Measurements from ENCODE around the gene KIF7.

The KIF7 gene

DNA sequence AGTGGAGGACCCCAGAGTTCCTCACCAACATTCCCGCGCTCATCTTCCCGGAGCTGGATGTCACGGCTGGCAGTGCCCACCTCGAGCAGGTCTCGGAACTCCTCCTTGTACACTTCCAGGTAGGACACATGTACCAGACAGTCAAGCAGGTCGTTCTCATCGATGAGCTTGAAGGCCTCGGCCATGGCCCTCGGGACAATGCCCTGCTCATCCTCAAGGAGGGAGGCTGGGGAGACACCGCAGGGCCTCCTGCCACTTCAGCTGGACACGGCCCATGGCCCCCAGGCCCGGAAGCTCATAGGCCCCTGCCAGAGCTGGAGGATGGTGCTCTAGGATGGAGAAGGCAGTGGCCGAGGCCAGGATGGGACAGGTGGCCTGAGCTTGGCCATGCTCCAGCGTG is 5.6 kb downstream of the KIF7 start:
- no peak for DNase-seq (ENCODE audit: low spot score in 2 of 2)
- in situ Hi-C loops (cut with MboI; ENCODE audit: low sequenced_read_pairs), result no loop called here
- H3K36me3 ChIP-seq (replicated peaks), result peaks cover 22% of the 10 kb centered on the region
- no peaks in the 10 kb centered on the region for H3K9me3 ChIP-seq
- no peaks in the 10 kb centered on the region for H3K4me1 ChIP-seq
- H3K27me3 ChIP-seq (ENCODE audit: low read depth), result no peaks in the 10 kb centered on the region
- H3K4me3 ChIP-seq, result no peak overlapping the region

DNA sequence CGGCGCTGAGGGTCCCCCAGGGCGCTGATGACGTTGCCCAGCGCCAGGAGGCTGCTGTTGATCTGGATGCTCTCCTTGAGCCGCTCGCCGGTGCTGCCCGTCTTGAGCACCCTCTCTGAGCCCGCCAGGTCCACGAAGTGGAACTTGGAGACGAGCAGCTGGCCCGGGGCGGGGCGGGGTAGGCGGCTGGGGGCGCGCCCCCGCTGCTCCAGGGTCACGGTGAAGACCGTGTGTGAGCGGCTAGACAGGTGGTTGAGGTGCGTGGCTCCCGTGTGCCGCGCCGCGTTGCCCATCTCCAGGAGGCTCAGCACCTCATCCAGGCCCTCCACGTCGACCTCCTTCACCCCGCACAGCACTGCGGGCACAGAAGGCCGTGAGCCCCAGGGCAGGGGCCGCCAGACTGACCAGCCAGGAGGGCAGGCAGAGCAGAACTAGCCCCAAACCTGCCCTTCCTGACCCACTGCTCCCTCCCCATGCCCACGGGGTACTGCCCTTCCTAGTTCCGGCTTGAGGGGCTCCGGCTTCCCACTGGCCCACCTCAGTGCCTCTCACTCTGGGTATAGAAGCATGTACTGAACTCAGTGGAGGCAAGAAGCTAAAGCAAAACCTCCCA is 6.1 kb downstream of the KIF7 start:
- Histone ChIP-seq H3K4me1 (no peaks in the 10 kb centered on the region), H3K36me3 (replicated peaks) (peaks cover 23% of the 10 kb centered on the region), H3K9me3 (no peaks in the 10 kb centered on the region), H3K4me3 (no peak overlapping the region), H3K27me3 (ENCODE audit: low read depth) (no peaks in the 10 kb centered on the region)
- no peak for DNase-seq (ENCODE audit: low spot score in 2 of 2)
- in situ Hi-C loops (cut with MboI; ENCODE audit: low sequenced_read_pairs), result no loop called here

DNA sequence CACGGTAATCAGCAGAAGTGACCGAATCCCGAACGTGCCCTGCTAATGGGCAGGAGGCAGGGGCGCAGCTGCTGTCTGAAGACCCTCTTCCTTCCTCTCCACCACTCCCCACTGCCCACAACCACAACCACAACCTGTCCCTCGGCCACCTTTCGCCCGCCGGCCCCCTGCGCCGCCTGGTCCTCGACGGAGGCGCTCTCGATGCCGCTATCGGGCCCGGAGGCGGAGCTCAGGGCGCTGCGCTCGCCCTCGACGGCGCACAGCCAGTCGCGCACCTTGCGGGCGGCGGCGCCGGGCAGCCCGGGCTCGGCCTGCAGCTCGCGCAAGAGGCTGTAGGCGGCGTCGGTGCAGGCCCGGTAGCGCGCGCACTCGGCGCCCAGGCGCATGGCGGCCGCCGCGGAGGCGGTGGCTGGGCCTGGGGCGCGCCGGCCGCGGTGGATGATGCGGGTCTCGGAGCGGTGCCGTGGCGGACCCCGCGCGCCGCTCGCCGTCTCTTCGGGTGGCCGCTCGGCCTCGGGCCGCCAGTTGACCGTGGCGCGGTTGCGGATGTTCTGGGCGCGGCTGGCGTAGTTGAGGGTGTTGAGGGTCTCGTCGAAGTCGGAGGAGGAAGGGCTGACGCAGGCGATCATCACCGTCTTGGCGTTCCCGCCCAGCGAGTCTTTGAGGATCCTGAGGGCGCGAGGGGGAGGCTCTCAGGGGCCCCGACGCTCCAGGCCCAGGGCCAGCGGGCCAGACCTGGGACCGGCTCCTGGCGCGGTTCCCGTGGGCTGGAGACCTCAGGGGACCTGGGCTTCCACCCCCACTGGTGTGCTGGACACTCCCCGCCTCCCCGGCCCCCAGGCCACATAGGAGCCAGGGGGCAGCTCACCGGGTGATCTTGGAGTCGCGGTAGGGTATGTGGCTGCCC is 6.9 kb downstream of the KIF7 start:
- Histone ChIP-seq H3K27me3 (ENCODE audit: low read depth) (no peaks in the 10 kb centered on the region), H3K4me1 (no peaks in the 10 kb centered on the region), H3K4me3 (no peak overlapping the region), H3K9me3 (no peaks in the 10 kb centered on the region), H3K36me3 (replicated peaks) (peaks cover 25% of the 10 kb centered on the region)
- in situ Hi-C loops (cut with MboI; ENCODE audit: low sequenced_read_pairs), result no loop called here
- no peak for DNase-seq (ENCODE audit: low spot score in 2 of 2)

DNA sequence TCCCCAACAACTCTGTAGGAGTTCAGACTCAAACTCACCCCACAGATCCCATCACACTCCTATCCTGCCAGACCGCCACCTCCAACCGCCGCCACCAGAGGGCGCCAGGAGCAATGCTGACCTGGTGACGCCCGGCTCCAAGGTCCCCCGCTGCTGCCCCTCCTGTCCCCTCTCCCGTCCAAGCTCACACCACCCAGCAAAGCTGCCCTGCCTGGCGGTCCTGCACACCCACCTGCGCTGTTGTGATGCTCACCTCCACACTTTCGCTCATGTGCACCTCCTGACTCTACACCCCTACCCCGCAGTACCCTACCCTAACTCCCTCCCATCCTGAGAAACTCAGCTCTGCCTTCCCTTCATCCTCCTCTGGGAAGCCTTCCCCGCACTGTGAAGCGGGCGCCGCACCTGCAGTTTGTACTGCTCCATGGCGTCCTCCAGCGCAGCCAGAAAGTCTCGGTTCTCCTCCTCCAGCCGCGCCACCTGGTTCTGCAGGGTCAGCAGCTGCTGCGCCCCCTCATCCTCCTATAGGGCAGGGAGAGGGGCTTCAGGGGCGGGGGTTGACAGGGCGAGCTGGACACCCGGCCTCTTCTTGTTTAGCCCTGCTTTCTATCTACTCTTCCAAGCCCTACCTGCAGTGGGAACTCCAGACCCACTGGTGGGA is 7.9 kb downstream of the KIF7 start:
- H3K27me3 ChIP-seq (ENCODE audit: low read depth), result no peaks in the 10 kb centered on the region
- DNase-seq (ENCODE audit: low spot score in 2 of 2), result peak in 1 of 2 experiments; percentile 91
- in situ Hi-C loops (cut with MboI; ENCODE audit: low sequenced_read_pairs), result no loop called here
- H3K4me3 ChIP-seq, result no peak overlapping the region
- no peaks in the 10 kb centered on the region for H3K4me1 ChIP-seq
- no peaks in the 10 kb centered on the region for H3K9me3 ChIP-seq
- peaks cover 20% of the 10 kb centered on the region for H3K36me3 ChIP-seq (replicated peaks)

DNA sequence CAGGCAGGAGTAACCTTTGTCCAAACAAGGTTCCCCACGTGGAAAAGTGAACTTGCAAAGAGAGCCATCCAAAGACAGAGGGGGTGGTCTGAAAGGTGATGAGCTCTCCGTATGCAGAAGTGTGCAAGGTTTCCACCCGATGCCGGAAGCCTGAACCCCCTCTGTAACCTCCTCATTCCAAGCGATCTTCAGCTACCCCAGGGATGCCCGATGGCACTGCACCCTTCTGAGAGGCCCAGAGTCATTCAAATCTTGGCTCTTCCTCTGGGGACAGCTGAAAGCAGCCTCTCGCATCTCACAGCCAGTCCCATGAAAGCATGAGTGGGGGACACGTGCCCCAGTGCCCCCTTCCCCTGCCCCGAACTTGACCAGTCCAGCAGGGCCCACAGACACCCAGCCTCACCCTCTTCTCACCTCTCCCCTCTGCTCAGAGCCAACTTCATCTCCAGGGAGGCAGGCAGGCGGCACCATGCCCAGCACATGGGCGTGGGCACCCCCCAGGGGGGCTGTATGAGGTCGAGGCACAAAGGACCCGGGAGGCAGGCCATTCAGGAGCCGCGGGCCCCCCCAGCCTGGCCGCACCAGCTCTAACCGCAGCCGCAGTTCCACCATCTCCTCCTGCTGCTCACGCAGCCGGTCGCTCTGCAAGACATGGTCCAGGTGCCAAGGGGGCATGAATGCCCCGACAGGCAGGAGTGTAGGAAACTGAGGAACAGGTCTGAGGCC is 8.7 kb downstream of the KIF7 start:
- DNase-seq (ENCODE audit: low spot score in 2 of 2), result no peak
- in situ Hi-C loops (cut with MboI; ENCODE audit: low sequenced_read_pairs), result no loop called here
- Histone ChIP-seq H3K4me3 (no peak overlapping the region), H3K9me3 (no peaks in the 10 kb centered on the region), H3K36me3 (replicated peaks) (peaks cover 20% of the 10 kb centered on the region), H3K27me3 (ENCODE audit: low read depth) (no peaks in the 10 kb centered on the region), H3K4me1 (no peaks in the 10 kb centered on the region)

DNA sequence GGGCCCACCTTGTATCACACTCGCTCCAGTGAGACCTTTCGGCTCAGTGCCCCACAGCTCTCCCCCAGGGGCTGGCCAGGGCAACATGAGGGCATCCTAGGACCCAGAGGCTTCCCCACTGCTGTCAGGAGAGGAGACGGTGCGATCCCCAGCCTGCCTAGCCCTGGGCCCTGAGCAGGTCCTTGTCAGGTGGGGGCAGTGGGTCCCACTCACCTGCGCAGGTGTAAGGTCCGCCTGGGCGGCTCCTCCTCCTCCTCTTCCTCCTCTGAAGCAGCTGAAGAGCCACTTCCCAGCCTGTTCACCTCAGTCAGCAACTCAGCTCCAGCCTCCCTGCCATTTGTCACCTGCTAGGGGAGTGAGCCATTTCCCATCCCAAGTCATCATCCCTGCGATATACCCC is 9.6 kb downstream of the KIF7 start:
- peaks cover 28% of the 10 kb centered on the region for H3K36me3 ChIP-seq (replicated peaks)
- H3K4me3 ChIP-seq, result no peak overlapping the region

DNA sequence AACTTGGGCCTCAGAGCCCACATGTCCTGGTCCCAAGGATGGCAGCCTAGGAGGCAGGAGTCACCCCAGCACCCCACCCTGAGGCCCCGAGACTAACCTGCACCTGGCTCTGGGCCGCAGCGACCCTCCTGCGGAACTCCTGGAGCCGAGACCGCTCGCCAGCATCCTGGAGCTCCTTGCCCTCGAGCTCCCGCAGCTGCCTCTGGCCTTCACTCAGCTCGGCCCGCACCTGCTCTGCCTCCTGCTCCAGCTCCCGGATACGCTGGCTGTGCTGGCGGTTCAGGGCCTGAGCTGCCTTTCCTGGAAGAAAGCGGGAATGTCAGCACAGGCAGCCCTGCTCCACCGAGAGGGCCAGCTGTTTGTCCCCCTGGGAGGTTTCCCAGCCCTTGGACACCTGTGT is 13.2 kb downstream of the KIF7 start:
- H3K9me3 ChIP-seq, result no peaks in the 10 kb centered on the region
- DNase-seq (ENCODE audit: low spot score in 2 of 2), result no peak
- H3K4me3 ChIP-seq, result no peak overlapping the region
- no peaks in the 10 kb centered on the region for H3K27me3 ChIP-seq (ENCODE audit: low read depth)
- H3K4me1 ChIP-seq, result no peaks in the 10 kb centered on the region
- in situ Hi-C loops (cut with MboI; ENCODE audit: low sequenced_read_pairs), result no loop called here
- peaks cover 32% of the 10 kb centered on the region for H3K36me3 ChIP-seq (replicated peaks)

More for the DNA sequence above, 9.6 kb downstream of the KIF7 start:
- Histone ChIP-seq H3K4me1 (no peaks in the 10 kb centered on the region), H3K27me3 (ENCODE audit: low read depth) (no peaks in the 10 kb centered on the region), H3K9me3 (no peaks in the 10 kb centered on the region)
- in situ Hi-C loops (cut with MboI; ENCODE audit: low sequenced_read_pairs), result no loop called here
- no peak for DNase-seq (ENCODE audit: low spot score in 2 of 2)

DNA sequence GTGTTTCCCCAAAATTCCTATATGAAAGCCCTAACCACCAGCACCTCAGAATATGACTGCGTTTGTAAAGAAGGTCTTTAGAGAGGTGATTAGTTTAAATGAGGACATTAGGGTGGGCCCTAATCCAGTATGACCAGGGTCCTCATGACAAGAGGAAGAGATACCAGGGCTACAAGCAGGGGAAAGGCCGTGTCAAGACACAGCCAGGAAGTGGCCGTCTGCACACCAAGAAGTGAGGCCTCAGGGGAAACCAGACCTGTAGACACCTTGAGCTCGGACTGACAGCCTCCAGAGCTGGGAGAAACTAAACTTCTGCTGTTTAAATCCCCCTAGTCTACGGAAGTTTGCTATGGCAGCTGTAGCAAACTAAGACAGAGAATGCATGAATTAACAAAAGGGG is 14.2 kb downstream of the KIF7 start:
- Histone ChIP-seq H3K36me3 (replicated peaks) (peaks cover 23% of the 10 kb centered on the region), H3K9me3 (no peaks in the 10 kb centered on the region), H3K4me1 (no peaks in the 10 kb centered on the region), H3K27me3 (ENCODE audit: low read depth) (no peaks in the 10 kb centered on the region), H3K4me3 (no peak overlapping the region)
- in situ Hi-C loops (cut with MboI; ENCODE audit: low sequenced_read_pairs), result no loop called here
- no peak for DNase-seq (ENCODE audit: low spot score in 2 of 2)

DNA sequence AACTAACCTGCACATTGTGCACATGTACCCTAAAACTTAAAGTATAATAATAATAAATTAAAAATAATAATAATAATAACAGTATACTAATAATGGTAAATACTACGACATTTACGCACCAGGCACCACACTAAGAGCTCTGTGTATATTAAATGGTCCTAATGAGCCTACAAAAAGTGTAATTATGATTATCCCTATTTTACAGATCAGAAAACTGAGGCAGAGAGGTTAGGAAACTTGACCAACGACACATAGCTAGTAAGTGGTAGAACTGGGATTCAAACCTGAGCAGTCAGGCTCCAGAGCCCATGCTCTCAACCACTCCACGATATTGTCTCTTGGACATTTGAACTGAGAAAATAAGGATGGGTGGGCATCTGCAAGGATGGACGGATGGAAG is 15.0 kb downstream of the KIF7 start:
- no peaks in the 10 kb centered on the region for H3K27me3 ChIP-seq (ENCODE audit: low read depth)
- no peaks in the 10 kb centered on the region for H3K4me1 ChIP-seq
- H3K36me3 ChIP-seq (replicated peaks), result peaks cover 15% of the 10 kb centered on the region
- no peak overlapping the region for H3K4me3 ChIP-seq
- H3K9me3 ChIP-seq, result no peaks in the 10 kb centered on the region
- DNase-seq (ENCODE audit: low spot score in 2 of 2), result no peak
- in situ Hi-C loops (cut with MboI; ENCODE audit: low sequenced_read_pairs), result no loop called here

DNA sequence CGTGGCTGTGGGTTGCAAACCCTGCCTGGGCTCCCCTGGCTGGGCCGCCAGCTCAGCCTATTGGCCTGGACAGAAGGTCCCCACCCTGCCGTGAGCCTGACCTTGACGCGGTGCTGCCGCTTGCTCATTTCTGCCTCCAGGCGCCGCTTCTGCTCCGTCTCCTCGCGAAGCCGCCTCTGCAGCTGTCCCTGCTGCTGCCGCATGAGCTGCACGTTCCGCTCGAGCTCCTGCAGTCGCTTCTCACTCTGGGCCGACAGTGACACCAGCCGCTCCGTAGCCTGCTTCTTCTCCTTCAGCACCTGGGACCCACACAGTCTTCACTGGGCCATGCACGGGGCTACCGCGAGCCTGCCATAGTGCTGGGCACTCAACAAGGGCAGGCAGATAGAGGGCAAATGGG is 21.7 kb downstream of the KIF7 start:
- Histone ChIP-seq H3K4me3 (no peak overlapping the region), H3K9me3 (no peaks in the 10 kb centered on the region), H3K27me3 (ENCODE audit: low read depth) (no peaks in the 10 kb centered on the region), H3K4me1 (no peaks in the 10 kb centered on the region), H3K36me3 (replicated peaks) (peaks cover 51% of the 10 kb centered on the region)
- in situ Hi-C loops (cut with MboI; ENCODE audit: low sequenced_read_pairs), result no loop called here
- no peak for DNase-seq (ENCODE audit: low spot score in 2 of 2)

DNA sequence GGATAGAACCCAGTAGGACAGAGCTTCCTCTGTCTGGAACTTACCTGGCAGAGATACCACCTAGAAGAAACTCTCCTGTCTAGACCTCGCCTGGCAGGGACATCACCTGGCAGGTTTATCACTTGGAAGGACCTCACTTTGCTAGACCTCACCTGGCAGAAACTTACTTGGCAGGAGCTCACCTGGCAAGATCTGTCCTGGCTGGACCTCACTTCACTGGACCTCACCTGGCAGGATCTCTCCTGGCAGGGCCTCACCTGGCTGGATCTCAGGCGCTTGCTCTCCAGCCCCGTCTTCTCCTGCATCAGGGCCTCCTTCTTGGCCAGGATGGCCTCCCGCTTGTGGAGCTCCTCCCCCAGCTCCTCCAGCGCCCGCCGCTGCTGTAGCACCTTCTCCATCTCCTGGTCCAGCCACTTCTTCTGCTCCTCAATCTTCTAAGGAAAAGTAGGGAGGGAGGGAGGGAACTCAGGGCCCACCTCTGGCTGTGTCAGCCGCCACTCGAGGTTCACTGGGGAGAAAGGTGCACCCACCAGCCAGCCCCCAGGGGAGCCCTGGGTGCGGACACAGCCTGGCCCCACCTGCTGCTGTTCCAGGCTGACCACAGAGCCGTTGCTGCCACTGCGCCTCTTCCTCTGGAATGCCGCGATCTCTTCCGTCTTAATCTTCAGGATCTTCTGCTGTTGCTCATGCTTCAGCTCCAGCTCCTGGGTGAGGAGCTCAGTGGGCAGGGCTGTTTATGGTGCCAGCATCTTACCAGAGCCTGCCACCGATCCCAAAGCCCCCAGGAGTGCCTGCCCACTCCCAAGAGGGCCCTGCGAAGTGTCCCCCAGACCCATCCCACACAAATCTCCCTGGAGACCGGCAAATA is 22.5 kb downstream of the KIF7 start:
- Histone ChIP-seq H3K4me3 (no peak overlapping the region), H3K4me1 (no peaks in the 10 kb centered on the region), H3K36me3 (replicated peaks) (peaks cover 58% of the 10 kb centered on the region), H3K27me3 (ENCODE audit: low read depth) (no peaks in the 10 kb centered on the region), H3K9me3 (no peaks in the 10 kb centered on the region)
- no peak for DNase-seq (ENCODE audit: low spot score in 2 of 2)
- in situ Hi-C loops (cut with MboI; ENCODE audit: low sequenced_read_pairs), result no loop called here

DNA sequence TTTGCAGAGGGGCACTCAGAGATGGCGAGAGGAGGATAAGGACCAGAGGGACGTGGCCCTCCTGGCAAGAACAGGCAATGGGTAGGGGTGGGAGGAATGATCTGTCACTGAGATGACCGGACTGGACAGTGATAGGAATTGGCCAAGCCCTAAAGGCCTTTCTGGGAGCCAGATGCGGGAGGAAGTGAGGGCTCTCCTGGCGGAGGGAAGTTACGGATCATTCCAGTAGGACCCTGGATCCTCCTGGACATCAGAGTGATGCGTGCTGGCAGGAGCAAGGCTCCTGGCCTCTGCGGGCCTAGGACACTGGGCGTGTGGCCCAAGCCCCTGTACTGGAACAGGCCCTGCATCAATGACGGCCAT is 23.4 kb downstream of the KIF7 start:
- DNase-seq (ENCODE audit: low spot score in 2 of 2), result no peak
- H3K4me1 ChIP-seq, result no peaks in the 10 kb centered on the region
- in situ Hi-C loops (cut with MboI; ENCODE audit: low sequenced_read_pairs), result no loop called here
- no peaks in the 10 kb centered on the region for H3K9me3 ChIP-seq
- no peaks in the 10 kb centered on the region for H3K27me3 ChIP-seq (ENCODE audit: low read depth)
- peaks cover 68% of the 10 kb centered on the region for H3K36me3 ChIP-seq (replicated peaks)
- H3K4me3 ChIP-seq, result no peak overlapping the region
